GM19035 (cell line): ENCODE data around the gene NRXN3.

Source experiments
- ATAC-seq: cut with Tn5 transposase; IDR thresholded peaks from one replicate; pipeline ENCODE4 v1.9.1; 2021; ENCODE audit not compliant: unreplicated experiment

The NRXN3 gene

GRCh38 chr14:79437951-79438350 is 1267.8 kb downstream of the NRXN3 start:
- ATAC-seq, result no peak

- no peak for ATAC-seq
These were observed 1268.6 kb downstream of the NRXN3 start for GRCh38 chr14:79438696-79439342.

- no peak for ATAC-seq
These were observed 1272.6 kb downstream of the NRXN3 start for GRCh38 chr14:79442786-79443185.

- no peak for ATAC-seq
These were observed 1273.4 kb downstream of the NRXN3 start for GRCh38 chr14:79443602-79444001.

GRCh38 chr14:79448960-79449359 is 1278.8 kb downstream of the NRXN3 start:
- ATAC-seq, result no peak

- no peak for ATAC-seq
These were observed 1281.4 kb downstream of the NRXN3 start for GRCh38 chr14:79451601-79452000.

- ATAC-seq, result no peak
These were observed 1283.1 kb downstream of the NRXN3 start for GRCh38 chr14:79453276-79453675.

DNA sequence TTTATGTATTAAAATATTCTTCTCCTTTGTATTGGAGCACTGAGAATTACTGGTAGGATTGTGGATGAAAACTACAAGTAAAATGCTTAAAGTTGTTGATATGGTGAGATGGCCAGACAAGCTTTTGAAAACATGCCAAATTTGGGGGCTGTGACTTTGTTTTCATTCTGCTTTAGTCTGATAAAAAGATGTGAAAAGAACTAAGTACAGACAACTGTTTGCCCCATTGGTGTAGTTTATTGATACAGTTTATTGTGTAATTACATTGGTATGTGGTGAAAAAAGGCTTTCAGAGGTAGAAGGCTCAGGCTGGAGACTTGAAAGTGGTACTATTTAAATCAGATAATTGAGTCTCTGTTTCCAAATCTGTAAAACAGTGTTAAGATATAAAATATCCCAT is 1294.3 kb downstream of the NRXN3 start:
- ATAC-seq, result no peak

DNA sequence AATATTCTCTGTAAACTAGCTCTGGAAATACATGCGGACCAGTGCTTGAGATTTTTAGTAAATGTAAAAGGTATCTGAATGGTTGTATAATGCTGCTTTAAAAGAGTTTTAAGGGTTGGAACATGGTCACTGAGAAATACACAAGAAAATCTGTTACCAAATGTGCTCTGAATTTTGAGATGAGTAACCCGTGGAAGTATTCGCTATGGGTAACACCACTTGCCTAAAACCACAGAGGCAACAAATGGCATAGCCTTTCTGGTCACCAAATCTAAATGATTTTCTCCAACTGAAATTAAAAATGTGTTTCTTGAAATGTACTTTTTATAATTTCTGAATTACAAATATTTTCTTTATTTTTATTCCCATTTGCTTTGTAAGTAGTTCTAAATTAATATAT is 1295.5 kb downstream of the NRXN3 start:
- ATAC-seq, result no peak

DNA sequence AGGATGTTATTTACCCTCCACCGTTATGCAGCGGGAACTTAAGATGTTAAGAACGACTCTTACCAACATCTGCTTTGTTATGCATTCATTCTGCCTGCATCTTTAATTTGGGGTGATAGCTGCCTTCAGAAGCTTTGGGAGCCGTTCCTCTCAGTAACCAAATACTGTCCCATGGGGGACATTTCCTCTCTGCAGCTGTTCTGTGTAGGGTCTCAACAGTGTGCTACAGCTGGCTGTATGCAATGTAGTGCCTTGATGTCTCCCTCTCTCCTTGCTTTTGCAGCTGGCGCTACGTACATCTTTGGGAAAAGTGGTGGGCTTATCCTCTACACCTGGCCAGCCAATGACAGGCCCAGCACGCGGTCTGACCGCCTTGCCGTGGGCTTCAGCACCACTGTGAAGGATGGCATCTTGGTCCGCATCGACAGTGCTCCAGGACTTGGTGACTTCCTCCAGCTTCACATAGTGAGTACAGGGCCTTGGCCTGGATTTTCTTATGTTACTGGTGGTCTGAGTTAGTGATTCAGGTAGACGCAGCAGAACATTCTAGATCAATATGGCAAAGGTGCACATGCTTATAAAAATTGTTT is 1296.9 kb downstream of the NRXN3 start:
- ATAC-seq, result no peak

- ATAC-seq, result no peak
These were observed 1297.7 kb downstream of the NRXN3 start for GRCh38 chr14:79467835-79468234.

DNA sequence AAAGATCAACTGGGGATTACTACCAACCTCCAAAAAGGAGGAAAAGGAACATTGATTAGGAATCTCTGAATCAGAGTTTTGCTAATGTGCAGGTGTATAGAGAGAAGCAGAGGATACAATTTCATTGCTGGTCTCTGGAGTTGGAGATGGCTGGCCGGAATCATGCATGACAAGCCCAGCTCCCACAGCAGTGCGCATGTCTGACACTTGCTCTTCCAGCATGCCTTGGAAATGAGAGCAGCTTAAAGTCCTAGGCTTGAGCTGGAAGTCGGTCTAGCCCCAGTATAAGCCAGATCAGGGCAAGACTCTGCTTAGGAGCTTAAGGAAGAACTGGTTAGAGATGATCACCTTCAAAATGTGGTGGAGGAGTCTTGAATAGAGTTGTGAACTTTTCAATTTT is 1298.3 kb downstream of the NRXN3 start:
- ATAC-seq, result no peak

- ATAC-seq, result no peak
These were observed 1303.5 kb downstream of the NRXN3 start for GRCh38 chr14:79473651-79474050.

DNA sequence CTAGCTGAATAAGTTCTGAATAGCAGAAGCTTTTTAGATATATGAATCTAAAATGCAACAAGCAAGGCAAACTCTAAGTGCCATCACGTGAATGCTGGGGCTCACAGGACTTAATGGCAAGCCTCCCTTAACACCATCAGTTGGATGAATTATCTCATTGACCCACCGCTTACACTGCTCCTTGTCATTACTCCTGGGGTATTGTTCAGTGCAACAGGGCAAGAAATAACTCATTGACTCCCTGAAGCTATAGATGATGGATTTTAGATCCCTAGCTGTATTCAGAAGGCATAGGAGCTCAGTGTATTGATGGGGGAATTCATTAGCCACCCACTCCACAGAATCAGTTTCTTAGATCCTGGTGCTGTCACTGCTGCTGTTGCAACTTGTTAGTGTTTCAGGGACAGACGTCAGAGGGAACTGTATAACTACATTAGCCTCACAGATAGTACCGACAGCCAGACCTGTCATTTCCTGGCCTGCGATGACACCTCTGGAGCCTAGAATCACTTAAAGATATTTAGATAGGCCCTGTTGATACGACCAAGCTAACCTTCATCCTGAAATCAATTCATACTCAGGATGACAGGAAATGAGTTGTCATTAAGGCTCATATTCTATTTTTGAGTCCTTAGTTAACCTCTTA is 1305.8 kb downstream of the NRXN3 start:
- no peak for ATAC-seq

- ATAC-seq, result no peak
These were observed 1306.4 kb downstream of the NRXN3 start for GRCh38 chr14:79476552-79476951.

DNA sequence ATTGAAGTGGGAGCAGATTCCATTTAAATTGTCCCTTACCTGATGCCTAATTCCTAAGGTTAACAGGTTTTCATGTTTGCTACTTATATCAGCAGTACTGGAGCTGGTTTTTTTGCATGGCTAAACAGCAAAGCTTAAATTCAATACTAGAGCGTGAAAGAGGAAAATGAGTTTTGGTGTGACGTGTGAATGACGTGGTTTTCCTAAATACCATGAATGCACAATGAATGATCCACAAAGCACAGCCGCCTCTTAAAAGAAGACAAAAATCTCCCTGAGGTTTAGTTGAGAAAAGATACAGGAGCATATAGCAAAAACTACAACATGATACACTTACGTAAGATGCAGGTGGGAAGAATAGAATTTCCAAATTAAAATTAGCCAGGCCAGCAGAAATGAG is 1310.0 kb downstream of the NRXN3 start:
- ATAC-seq, result no peak

GRCh38 chr14:79482825-79483224 is 1312.7 kb downstream of the NRXN3 start:
- no peak for ATAC-seq

- ATAC-seq, result no peak
These were observed 1313.6 kb downstream of the NRXN3 start for GRCh38 chr14:79483477-79484388.

- no peak for ATAC-seq
These were observed 1317.5 kb downstream of the NRXN3 start for GRCh38 chr14:79487632-79488031.

- no peak for ATAC-seq
These were observed 1321.0 kb downstream of the NRXN3 start for GRCh38 chr14:79491161-79491560.

DNA sequence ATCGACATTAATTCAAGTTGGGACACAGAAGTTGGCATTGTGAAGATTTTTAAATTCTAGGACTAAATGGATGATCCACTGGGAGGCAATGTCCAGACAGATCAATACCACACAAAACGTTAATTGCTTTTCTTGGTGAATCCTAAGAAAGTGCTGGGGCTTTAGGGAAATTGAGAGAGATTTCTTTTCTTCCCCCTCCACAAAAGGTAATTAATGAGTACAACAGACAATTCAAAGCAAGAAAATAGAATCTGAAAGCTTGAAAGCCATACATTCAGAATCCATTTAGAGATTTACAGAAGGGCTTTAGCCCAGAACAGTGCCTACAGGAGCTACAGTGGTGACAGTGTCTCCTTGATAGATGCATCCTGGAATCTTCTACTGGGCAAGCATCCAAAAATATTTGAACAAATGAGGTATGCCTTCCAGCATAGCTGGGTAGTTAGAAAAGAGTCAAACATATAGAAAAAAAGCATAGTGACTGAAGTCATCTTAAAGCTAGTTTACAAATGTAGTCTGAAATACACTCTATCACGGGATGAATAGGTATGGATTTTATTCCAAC is 1323.0 kb downstream of the NRXN3 start:
- no peak for ATAC-seq
